Caco-2 (cell line): ENCODE results near the gene HECTD1. TPM values are rescaled to one million over a fixed set of nuclear protein-coding genes. Genes with fewer than 3 reads are reported as not detected.

Experiments
- BruUV-seq: library from RNA; stranded (reverse); fragments of 400-500 nt; replicated peaks from 2 replicates; lab custom pipeline; 2021; lab: Mats Ljungman, UMichigan
- CTCF ChIA-PET: fragments of 300-600 bp; sonication (Branson Sonifier 250); formaldehyde crosslinking; loops from one replicate; lab custom pipeline; 2022; ENCODE audit warnings: antibody characterized with exemption; lab: Charles Lee
- POLR2A ChIA-PET: fragments of 300-600 bp; sonication (Branson Sonifier 250); formaldehyde crosslinking; loops from one replicate; lab custom pipeline; 2022; ENCODE audit warnings: antibody characterized with exemption; lab: Charles Lee
- DNase-seq, 2 experiments: peaks; one replicate each; pipeline versions ENCODE4 v3.0.0 to v3.0.0-alpha.2; 2020 to 2022
- H3K27me3 ChIP-seq: replicated peaks from 2 replicates; pipeline ENCODE4 v1.6.0; 2011; ENCODE audit warnings: low read length; ENCODE audit not compliant: control insufficient read depth, insufficient read depth
- H3K36me3 ChIP-seq: 2 replicates; pipeline ENCODE4 v1.5.1; 2011; ENCODE audit warnings: low read length; ENCODE audit not compliant: control insufficient read depth, insufficient read depth
- H3K4me1 ChIP-seq: fragments of 250-450 bp; sonication (Bioruptor Pico); 2 replicates; pipeline ENCODE4 v1.5.1; 2020; ENCODE audit warnings: mild to moderate bottlenecking
- H3K4me3 ChIP-seq: 2 replicates; pipeline ENCODE4 v1.5.1; 2011; ENCODE audit warnings: low read depth, mild to moderate bottlenecking, control low read depth, low read length
- H3K9me3 ChIP-seq: fragments of 250-450 bp; sonication (Bioruptor Pico); 2 replicates; pipeline ENCODE4 v1.5.1; 2020; ENCODE audit warnings: mild to moderate bottlenecking, moderate library complexity
- H3K27ac Mint-ChIP-seq: one replicate; pipeline ENCODE4 v1.8.0; 2022; ENCODE audit warnings: mixed read lengths; ENCODE audit not compliant: unreplicated experiment
- H3K27me3 Mint-ChIP-seq: one replicate; pipeline ENCODE4 v1.8.0; 2022; ENCODE audit warnings: mixed read lengths; ENCODE audit not compliant: insufficient read depth, unreplicated experiment
- H3K36me3 Mint-ChIP-seq: one replicate; pipeline ENCODE4 v1.8.0; 2022; ENCODE audit warnings: mild to moderate bottlenecking, mixed read lengths; ENCODE audit not compliant: insufficient read depth, unreplicated experiment
- H3K4me1 Mint-ChIP-seq: one replicate; pipeline ENCODE4 v1.8.0; 2022; ENCODE audit warnings: low read depth, mixed read lengths; ENCODE audit not compliant: unreplicated experiment
- H3K4me3 Mint-ChIP-seq: one replicate; pipeline ENCODE4 v1.8.0; 2022; ENCODE audit warnings: mild to moderate bottlenecking, moderate library complexity, mixed read lengths; ENCODE audit not compliant: unreplicated experiment
- H3K9me3 Mint-ChIP-seq: one replicate; pipeline ENCODE4 v1.8.0; 2022; ENCODE audit warnings: mixed read lengths; ENCODE audit not compliant: unreplicated experiment
- intact Hi-C: fragments of 100-400 bp; cut with micrococcal nuclease; formaldehyde crosslinking; loops from one replicate; pipeline ENCODE4 v1.10.0; 2022; ENCODE audit not compliant: unreplicated experiment
- total RNA-seq: library from RNA; stranded (reverse); gene quantifications from 2 replicates; pipeline ENCODE4 v1.2.3, GENCODE V29; 2022
- TF ChIP-seq, protein P1 (sequence below), 2 experiments: fragments of 200-600 bp in 1 of 2; IDR thresholded peaks; 1 replicate in 1 of 2; 2 replicates in 1 of 2; pipeline versions ENCODE4 v1.5.1 to v1.8.0; 2011 to 2022; ENCODE audit warnings: antibody characterized with exemption in 1 of 2, control low read depth in 1 of 2, inconsistent platforms in 1 of 2, low read depth in 1 of 2, low read length in 1 of 2, mild to moderate bottlenecking in 1 of 2, moderate library complexity in 1 of 2; ENCODE audit not compliant: insufficient read depth in 1 of 2, severe bottlenecking in 1 of 2, unreplicated experiment in 1 of 2

The HECTD1 gene
- total RNA-seq, 1 experiment from 2014 or later = 146 TPM

DNA sequence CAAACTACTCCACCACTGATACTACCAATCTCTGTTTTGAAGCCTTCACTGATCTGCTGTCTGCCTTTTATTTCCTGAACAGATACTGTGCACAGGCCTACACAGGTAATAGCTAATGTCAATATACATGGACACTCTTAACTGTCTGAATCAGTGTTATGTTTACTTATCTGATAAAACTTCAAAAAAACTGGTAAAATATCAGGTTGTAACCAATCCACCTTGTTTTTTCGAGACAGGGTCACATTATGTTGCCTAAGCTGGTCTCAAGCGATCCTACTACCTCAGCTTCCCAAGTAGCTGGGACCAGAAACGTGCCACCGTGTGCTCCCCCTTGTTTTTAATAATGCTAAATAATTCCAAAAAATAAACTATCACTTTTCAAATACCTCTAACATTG is 43.5 kb downstream of the HECTD1 start:
- H3K9me3 Mint-ChIP-seq = no peaks in the 10 kb centered on the region

DNA sequence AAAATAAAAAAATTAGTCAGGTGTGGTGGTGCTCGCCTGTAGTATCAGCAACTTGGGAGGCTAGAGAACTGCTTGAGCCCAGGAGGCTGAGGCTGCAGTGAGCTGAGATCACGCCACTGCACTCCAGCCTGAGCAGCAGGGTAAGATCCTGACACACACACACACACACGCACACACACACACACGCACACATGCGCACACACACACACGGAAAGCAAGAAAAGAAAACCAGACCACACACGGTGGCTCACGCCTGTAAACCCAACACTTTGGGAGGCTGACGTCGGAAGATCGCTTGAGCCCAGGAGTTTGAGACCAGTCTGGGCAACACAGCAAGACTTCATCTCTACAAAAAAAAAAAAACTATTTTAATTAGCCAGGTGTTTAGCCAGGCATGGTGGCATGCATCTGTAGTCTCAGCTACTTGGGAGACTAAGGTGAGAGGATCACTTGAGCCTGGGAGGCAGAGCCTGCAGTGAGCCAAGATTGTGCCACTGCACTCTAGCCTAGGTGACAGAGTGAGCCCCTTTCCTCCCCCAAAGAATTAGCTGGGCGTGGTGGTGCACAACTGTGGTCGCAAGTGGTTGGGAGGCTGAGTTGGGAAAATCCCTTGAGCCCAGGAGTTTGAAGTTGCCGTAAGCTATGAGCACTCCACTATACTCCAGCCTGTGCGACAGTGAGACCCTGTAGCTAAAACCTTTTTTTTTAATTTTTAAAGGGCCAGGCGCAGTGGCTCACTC is 44.5 kb downstream of the HECTD1 start:
- TF ChIP-seq, protein P1, sequence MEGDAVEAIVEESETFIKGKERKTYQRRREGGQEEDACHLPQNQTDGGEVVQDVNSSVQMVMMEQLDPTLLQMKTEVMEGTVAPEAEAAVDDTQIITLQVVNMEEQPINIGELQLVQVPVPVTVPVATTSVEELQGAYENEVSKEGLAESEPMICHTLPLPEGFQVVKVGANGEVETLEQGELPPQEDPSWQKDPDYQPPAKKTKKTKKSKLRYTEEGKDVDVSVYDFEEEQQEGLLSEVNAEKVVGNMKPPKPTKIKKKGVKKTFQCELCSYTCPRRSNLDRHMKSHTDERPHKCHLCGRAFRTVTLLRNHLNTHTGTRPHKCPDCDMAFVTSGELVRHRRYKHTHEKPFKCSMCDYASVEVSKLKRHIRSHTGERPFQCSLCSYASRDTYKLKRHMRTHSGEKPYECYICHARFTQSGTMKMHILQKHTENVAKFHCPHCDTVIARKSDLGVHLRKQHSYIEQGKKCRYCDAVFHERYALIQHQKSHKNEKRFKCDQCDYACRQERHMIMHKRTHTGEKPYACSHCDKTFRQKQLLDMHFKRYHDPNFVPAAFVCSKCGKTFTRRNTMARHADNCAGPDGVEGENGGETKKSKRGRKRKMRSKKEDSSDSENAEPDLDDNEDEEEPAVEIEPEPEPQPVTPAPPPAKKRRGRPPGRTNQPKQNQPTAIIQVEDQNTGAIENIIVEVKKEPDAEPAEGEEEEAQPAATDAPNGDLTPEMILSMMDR (IDR thresholded peaks at IDR 0.05; ENCODE audit: insufficient read depth in 1 of 2, low read depth in 1 of 2, low read length in 1 of 2, severe bottlenecking in 1 of 2, unreplicated experiment in 1 of 2) = no peak
- no peak overlapping the region for H3K27ac Mint-ChIP-seq
- intact Hi-C loops = loop anchor here (5.0 kb wide), 1 partner anchor 119 kb away; no protein-coding TSS in a partner anchor
- H3K4me3 Mint-ChIP-seq = no peak overlapping the region
- no peak overlapping the region for H3K4me3 ChIP-seq
- DNase-seq = no peak
- BruUV-seq = no TSS peak
- no peaks in the 10 kb centered on the region for H3K27me3 Mint-ChIP-seq
- no peaks in the 10 kb centered on the region for H3K9me3 ChIP-seq
- no peaks in the 10 kb centered on the region for H3K27me3 ChIP-seq
- peaks cover 1% of the 10 kb centered on the region; the same call in 1 of the 2 replicates for H3K36me3 ChIP-seq
- peaks cover 20% of the 10 kb centered on the region for H3K4me1 ChIP-seq
- H3K4me1 Mint-ChIP-seq = peaks cover 23% of the 10 kb centered on the region
- CTCF ChIA-PET = no interaction called here
- no peaks in the 10 kb centered on the region for H3K9me3 Mint-ChIP-seq
- H3K36me3 Mint-ChIP-seq = peaks cover 57% of the 10 kb centered on the region
- POLR2A ChIA-PET = no interaction called here

More for the DNA sequence above, 43.5 kb downstream of the HECTD1 start:
- Histone ChIP-seq H3K9me3 (no peaks in the 10 kb centered on the region), H3K4me1 (peaks cover 20% of the 10 kb centered on the region), H3K27me3 (no peaks in the 10 kb centered on the region), H3K36me3 (peaks cover 1% of the 10 kb centered on the region; the same call in 1 of the 2 replicates), H3K4me3 (no peak overlapping the region)
- BruUV-seq = no TSS peak
- Mint-ChIP-seq H3K27me3 (no peaks in the 10 kb centered on the region), H3K4me3 (no peak overlapping the region), H3K27ac (no peak overlapping the region), H3K36me3 (peaks cover 53% of the 10 kb centered on the region), H3K4me1 (peaks cover 23% of the 10 kb centered on the region)
- POLR2A ChIA-PET = interaction anchor here (1.2 kb wide), 1 partner anchor 44 kb away, joined by 4 read pairs; the partner anchor contains the start of gene HECTD1
- TF ChIP-seq, protein P1 (IDR thresholded peaks at IDR 0.05; ENCODE audit: insufficient read depth in 1 of 2, low read depth in 1 of 2, low read length in 1 of 2, severe bottlenecking in 1 of 2, unreplicated experiment in 1 of 2) = no peak
- intact Hi-C loops = loop anchor here (5.0 kb wide), 1 partner anchor 118 kb away; no protein-coding TSS in a partner anchor
- peak in 1 of 2 experiments; percentile 29 for DNase-seq
- CTCF ChIA-PET = interaction anchor here (0.8 kb wide), 1 partner anchor 42 kb away, joined by 5 read pairs; no protein-coding TSS in a partner anchor

DNA sequence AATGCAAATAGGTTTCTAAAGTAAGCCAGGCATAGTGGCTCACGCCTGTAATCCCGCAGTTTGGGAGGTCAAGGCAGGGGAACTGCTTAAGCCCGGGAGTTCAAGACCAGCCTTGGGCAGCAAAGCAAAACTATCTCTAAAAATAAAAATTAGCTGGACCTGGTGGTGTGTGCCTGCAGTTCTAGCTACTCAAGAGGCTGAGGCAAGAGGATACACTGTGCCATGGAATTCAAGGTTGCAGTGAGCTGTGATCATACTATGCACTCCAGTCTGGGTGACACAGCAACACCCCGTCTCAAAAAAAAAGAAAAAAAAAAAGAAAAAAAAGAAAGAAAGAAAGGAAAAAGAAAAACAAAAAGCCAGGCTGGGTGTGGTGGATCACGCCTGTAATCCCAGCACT is 46.3 kb downstream of the HECTD1 start:
- Mint-ChIP-seq H3K4me1 (peaks cover 21% of the 10 kb centered on the region), H3K4me3 (no peak overlapping the region), H3K36me3 (peaks cover 61% of the 10 kb centered on the region), H3K9me3 (no peaks in the 10 kb centered on the region), H3K27me3 (no peaks in the 10 kb centered on the region), H3K27ac (no peak overlapping the region)
- H3K27me3 ChIP-seq = no peaks in the 10 kb centered on the region
- ChIA-PET POLR2A (no interaction called here), CTCF (no interaction called here)
- peaks cover 20% of the 10 kb centered on the region for H3K4me1 ChIP-seq
- no peaks in the 10 kb centered on the region for H3K36me3 ChIP-seq
- H3K9me3 ChIP-seq = no peaks in the 10 kb centered on the region
- intact Hi-C loops = loop anchor here (5.0 kb wide), 1 partner anchor 121 kb away; no protein-coding TSS in a partner anchor
- BruUV-seq = no TSS peak
- TF ChIP-seq, protein P1 (IDR thresholded peaks at IDR 0.05; ENCODE audit: insufficient read depth in 1 of 2, low read depth in 1 of 2, low read length in 1 of 2, severe bottlenecking in 1 of 2, unreplicated experiment in 1 of 2) = no peak
- DNase-seq = no peak
- H3K4me3 ChIP-seq = no peak overlapping the region
